ENCODE measurements around the gene HK1.

Gene HK1

DNA sequence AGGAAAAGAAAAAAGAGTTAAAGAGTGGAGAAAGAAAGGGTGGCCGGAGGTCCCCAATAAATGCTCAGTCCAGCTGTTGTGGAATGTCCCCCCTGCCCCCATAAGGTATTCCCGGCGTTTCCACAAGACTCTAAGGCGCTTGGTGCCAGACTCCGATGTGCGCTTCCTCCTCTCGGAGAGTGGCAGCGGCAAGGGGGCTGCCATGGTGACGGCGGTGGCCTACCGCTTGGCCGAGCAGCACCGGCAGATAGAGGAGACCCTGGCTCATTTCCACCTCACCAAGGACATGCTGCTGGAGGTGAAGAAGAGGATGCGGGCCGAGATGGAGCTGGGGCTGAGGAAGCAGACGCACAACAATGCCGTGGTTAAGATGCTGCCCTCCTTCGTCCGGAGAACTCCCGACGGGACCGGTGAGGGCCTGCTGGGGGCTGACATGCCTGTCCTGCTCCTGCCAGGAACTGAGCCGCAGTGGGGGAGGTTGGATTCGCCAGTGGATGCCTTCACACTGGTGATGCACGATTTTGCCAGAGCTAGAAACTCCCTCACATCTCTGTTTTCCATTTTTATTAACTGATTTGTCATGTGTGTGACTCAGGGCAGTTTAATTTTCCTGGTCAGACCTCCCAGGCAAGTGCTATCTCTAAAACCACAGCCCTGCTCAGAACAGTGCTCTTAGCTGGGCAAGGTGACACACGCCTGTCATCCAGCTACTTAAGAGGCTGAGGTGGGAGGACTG is 104.3 kb downstream of the HK1 start:
- DNase-seq, result no peak

DNA sequence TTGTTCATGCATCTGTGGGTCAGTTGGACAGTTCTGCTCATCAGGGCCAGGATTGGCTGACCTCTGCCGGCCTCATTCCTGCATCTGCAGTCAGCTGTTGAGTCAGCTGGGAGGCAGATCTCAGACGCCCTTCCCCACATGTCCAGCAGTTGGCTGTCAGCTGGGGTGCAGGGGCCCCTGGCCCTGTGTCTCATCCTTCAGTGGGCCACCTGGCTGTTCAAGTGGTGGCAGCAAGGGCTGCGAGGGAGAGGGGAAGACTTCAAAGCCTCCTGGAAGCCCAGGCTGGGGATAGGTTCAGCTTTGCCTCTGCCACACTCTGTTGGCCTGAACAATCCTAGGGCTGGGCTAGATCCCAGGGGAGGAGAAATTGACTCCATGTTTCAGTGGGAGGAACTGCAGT is 105.3 kb downstream of the HK1 start:
- DNase-seq, result no peak

GRCh38 chr10:69384320-69384719 is 106.0 kb downstream of the HK1 start:
- no peak for DNase-seq

DNA sequence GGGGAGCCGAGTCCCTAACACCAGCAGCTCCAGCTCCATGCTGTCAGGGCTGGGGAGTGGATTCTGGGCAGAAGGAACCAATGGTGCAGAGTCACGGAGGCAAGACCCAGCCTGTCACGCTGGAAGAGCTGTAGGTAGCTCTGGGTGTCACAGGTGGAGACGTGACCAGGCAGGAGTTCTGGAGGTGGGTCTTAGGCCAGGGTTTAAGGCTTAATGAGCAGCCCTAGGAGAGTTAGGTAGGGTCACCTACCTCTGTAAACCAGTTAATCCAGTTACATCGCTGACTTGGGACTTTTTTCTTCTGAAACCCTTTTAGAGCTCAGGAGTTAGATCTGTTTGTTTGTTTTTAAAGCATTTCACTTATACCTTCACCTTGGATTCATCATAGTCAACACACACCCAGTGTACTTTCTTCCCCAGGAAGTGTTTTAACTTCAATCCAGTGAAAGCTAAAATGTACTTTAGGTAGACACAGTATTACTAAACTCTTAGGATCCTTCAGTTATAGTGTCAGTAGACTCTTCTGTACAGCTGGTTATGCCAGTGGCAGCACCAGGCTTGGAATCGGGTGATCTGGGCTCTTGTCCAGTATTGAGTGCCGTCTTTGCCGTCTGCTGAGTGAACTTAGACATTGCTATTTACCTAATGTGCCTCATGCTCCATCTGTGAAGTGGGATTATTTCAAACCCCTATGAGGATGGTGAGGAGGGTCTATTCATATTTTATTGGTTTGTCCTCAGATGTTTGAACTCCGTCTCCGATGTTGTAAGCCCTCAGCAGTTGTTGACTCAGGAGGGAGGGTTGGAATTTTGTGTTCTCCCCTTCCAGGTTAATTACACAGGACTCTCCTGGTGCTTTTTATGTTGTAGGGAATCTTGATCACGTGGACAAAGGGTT is 107.4 kb downstream of the HK1 start:
- no peak for DNase-seq

DNA sequence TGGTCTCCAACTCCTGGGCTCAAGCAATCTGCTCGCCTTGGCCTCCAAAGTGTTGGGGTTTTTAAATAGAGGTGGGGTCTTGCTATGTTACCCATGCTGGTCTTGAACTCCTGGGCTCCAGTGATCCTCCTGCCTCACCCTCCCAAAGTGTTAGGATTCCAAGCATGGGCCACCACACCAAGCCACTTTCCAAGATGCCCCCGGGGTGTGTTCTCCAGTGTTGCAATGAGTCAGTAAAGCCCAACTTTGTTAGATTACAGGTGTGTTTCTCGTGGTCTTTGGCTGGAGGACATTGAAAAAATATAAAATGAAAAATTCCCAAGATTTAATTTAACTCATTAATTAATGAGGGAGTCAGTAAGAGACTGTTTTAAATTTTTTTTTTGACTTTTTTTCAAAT is 109.2 kb downstream of the HK1 start:
- no peak for DNase-seq

DNA sequence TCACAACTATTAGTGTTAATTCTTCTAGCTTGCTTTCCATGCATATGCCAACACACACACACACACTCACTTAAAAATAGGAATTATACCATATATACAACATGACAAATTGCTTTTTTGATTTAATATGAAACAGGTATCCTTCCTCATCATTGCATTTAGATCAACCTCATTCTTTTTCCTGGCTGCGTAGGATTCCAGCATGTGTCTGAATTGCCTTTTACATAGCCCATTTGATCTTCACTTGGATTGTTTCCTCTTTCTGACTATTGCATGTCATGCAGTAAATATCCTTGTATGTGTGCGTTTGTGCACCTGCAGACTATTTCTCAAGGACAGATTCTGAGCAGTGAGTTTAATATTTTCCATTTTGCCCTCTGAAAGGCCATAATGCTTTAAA is 110.2 kb downstream of the HK1 start:
- DNase-seq, result no peak

DNA sequence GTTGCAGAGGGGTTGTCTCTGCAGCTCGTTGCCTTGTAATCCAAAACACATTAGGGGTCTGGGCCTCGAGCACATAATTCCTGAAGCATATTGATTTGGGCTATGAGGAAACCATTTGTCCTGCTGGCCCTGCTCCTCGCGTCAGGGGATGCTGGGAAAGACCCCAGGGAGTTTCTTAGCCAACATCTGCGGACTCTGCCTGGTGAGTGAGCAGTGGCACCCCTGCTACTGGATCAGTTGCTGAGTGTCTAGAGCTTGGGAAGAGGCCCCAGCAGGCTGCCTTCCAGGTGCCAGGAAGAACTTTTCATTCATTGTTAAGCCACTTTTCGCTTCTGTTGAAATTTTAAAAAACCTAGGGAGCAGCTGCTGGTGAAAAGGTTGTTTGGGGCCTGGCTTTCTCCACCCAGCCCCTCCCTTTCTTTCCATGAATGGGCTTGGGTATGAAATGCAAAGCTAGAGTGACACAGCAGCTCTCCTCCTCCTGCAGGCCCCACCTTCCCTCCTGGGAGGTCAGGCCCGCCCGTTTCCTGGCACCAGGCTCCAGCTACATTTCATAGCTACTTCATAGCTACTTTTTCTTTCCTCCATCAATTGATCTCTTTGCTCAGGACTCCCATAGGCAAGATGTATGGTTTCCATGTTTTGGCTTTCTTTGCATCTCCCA is 111.7 kb downstream of the HK1 start:
- no peak for DNase-seq

GRCh38 chr10:69391158-69391557 is 112.9 kb downstream of the HK1 start:
- no peak for DNase-seq

DNA sequence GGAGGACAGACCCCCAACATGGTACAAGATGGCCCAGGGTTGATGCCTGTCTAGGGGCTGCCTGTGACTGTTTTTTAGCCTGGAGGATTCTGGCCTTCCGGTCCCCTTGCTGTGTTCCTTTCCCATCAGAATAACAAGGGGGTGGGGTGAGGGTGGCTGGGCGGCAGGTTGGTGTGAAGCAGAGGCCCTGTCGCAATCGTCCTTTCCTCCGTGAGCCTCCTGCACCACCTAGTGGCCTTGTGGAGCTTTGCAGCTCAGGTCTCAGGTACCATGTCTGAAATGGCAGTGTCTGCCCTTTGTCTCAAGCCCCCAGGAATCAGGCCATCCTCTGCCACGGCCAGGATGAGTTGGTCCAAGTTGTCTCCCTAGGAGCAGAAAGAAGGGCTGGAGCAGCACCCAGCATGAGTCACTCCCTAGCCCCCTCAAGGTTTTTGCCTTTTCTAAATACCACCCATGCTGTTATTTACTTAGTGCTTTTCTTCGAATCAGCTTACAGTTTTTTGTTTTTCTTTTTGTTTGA is 114.2 kb downstream of the HK1 start:
- no peak for DNase-seq

GRCh38 chr10:69394020-69394419 is 115.7 kb downstream of the HK1 start:
- no peak for DNase-seq

GRCh38 chr10:69397972-69398371 is 119.7 kb downstream of the HK1 start:
- no peak for DNase-seq

DNA sequence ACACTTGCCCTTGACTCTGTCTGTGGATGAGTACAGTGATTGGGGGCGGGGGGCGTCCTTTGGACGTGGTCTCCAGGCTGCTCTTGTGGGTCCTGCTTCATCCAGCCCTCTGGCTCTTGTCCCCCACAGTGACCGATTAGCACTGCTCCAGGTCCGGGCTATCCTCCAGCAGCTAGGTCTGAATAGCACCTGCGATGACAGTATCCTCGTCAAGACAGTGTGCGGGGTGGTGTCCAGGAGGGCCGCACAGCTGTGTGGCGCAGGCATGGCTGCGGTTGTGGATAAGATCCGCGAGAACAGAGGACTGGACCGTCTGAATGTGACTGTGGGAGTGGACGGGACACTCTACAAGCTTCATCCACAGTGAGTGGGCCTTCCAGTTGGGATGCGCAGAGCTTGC is 120.2 kb downstream of the HK1 start:
- no peak for DNase-seq

GRCh38 chr10:69400936-69401335 is 122.6 kb downstream of the HK1 start:
- no peak for DNase-seq

DNA sequence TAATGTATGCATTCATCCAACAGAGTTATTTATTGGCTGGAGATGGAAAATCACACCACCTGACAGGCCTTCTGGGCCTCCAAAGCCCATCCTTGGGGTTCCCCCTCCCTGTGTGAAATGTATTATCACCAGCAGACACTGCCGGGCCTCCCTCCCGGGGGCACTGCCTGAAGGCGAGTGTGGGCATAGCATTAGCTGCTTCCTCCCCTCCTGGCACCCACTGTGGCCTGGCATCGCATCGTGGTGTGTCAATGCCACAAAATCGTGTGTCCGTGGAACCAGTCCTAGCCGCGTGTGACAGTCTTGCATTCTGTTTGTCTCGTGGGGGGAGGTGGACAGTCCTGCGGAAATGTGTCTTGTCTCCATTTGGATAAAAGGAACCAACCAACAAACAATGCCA is 123.1 kb downstream of the HK1 start:
- no peak for DNase-seq

GRCh38 chr10:69402386-69402785 is 124.1 kb downstream of the HK1 start:
- no peak for DNase-seq

DNA sequence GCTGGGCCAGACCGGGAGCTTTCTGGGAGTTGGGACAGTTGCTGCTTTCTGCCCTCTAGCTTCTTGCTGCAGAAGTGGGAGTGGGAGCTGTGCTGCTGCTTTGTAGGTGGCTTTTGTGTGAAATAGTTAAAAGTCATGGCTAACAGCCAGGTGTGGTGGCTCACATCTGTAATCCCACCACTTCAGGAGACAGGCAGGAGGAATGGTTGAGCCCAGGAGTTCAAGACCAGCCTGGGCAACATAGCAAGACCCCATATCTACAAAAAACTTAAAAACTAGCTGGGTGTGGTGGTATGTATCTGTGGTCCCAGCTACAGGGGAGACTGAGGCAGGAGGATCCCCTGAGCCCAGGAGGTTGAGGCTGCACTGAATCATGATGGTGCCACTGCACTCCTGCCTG is 124.8 kb downstream of the HK1 start:
- DNase-seq, result no peak

- DNase-seq, result no peak
Observed at GRCh38 chr10:69403519-69403918, 125.2 kb downstream of the HK1 start.

GRCh38 chr10:69404786-69405185 is 126.5 kb downstream of the HK1 start:
- DNase-seq, result no peak

DNA sequence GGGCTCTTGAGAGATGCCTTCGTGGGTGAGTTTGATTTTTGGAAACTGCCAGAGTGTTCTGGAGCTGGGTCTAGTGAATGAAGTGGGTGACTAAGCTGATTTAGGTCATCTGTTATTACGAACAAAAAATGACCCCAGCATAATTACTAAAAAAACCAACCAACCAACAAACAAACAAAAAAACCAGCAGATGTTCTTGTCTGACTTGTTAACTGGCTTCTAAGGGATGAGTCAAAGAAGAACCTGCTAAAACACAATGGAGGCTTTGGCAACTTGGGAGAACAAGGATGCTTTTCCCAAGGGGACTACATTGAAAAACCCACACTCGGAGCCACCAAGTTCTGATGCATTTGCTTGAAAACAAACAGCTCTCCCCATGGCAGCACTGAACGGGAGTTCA is 126.9 kb downstream of the HK1 start:
- DNase-seq, result no peak

GRCh38 chr10:69406302-69406811 is 128.1 kb downstream of the HK1 start:
- no peak for DNase-seq

- no peak for DNase-seq
Observed at GRCh38 chr10:69406816-69407580, 128.7 kb downstream of the HK1 start.

DNA sequence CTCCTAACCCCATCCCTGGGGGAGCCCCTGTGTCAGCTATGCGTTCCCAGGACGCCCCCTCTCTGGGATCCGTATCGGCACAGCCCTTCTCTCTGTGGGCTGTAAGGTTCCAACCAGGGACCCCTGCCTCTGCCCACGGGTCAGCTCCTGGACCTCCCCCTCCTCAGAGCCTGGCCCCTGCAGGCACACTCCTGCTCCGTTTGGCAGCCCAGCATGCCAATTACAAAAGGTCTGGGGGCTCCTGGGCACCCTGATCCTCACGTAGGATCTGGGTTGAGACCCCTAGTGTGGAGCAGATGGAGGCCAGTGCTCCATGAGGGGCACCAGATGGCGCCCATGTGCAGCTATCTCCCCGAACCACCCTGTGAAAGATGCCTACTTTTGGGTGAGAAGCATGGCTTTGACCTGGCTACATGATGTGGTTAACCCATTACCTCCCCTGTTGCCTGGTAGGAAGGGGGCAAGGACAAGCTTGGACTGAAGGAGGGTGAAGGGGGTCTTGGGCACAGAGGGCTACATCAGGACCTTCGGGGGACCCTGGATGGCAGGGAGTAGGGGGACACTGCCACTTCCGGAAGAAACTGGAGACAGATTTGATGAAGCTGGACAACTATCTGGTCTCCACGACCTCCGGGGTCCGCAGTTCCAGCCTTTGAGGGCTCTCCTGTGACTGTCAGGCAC is 129.5 kb downstream of the HK1 start:
- no peak for DNase-seq
